ENCODE measurements around the gene USP14. TPM values are rescaled to one million over a fixed set of nuclear protein-coding genes. Genes with fewer than 3 reads are reported as not detected.

The USP14 gene
- polyA plus RNA-seq, 1 donor from 2014 or later: 41.7 TPM

DNA sequence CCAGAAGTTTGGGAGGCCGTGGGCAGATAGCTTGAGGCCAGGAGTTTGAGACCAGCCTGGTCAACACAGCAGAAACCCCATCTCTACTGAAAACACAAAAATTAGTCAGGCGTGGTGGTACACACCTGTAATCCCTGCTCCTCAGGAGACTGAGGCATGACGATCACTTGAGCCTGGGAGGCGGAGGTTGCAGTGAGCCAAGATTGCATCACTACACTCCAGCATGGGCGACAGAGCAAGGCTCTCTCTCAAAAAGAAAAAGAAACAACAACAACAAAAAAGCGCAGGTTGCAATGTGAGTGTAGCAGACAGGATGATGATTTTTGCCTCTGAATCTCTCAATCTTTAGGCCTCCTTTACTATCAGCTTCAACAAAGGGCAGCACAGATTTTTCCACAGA is 2.7 kb upstream of the USP14 start:
- Histone ChIP-seq H3K36me3 (ENCODE audit: insufficient read depth, low read length) (no peaks in the 10 kb centered on the region), H3K4me2 (ENCODE audit: low read length) (no peak overlapping the region), H2AFZ (ENCODE audit: low read depth, low read length) (no peak overlapping the region), H3F3A (ENCODE audit: insufficient read depth, low read length, poor library complexity, severe bottlenecking) (no peaks in the 10 kb centered on the region), H3K4me3 (ENCODE audit: low read length) (no peak overlapping the region), H3K27me3 (ENCODE audit: insufficient read depth, low read depth, low read length) (no peaks in the 10 kb centered on the region), H3K9me3 (ENCODE audit: low read length) (no peaks in the 10 kb centered on the region), H3K9me2 (ENCODE audit: insufficient read depth, low read length) (no peaks in the 10 kb centered on the region), H3K9ac (ENCODE audit: low read length) (no peak overlapping the region), H3K79me2 (replicated peaks; ENCODE audit: insufficient read depth, low read length) (peaks cover 18% of the 10 kb centered on the region), H3K27ac (ENCODE audit: low read length) (no peak overlapping the region), H4K20me1 (ENCODE audit: insufficient read depth) (no peaks in the 10 kb centered on the region)
- TF ChIP-seq, protein P1, sequence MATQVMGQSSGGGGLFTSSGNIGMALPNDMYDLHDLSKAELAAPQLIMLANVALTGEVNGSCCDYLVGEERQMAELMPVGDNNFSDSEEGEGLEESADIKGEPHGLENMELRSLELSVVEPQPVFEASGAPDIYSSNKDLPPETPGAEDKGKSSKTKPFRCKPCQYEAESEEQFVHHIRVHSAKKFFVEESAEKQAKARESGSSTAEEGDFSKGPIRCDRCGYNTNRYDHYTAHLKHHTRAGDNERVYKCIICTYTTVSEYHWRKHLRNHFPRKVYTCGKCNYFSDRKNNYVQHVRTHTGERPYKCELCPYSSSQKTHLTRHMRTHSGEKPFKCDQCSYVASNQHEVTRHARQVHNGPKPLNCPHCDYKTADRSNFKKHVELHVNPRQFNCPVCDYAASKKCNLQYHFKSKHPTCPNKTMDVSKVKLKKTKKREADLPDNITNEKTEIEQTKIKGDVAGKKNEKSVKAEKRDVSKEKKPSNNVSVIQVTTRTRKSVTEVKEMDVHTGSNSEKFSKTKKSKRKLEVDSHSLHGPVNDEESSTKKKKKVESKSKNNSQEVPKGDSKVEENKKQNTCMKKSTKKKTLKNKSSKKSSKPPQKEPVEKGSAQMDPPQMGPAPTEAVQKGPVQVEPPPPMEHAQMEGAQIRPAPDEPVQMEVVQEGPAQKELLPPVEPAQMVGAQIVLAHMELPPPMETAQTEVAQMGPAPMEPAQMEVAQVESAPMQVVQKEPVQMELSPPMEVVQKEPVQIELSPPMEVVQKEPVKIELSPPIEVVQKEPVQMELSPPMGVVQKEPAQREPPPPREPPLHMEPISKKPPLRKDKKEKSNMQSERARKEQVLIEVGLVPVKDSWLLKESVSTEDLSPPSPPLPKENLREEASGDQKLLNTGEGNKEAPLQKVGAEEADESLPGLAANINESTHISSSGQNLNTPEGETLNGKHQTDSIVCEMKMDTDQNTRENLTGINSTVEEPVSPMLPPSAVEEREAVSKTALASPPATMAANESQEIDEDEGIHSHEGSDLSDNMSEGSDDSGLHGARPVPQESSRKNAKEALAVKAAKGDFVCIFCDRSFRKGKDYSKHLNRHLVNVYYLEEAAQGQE (IDR thresholded peaks at IDR 0.05; ENCODE audit: borderline replicate concordance): no peak
- TF ChIP-seq POLR2AphosphoS5 (IDR thresholded peaks at IDR 0.05) (no peak), RAD21 (conservative IDR thresholded peaks at IDR 0.05) (no peak), SMC3 (conservative IDR thresholded peaks at IDR 0.05; ENCODE audit: poor library complexity) (no peak), TAF1 (IDR thresholded peaks at IDR 0.05; ENCODE audit: low read depth) (no peak)

DNA sequence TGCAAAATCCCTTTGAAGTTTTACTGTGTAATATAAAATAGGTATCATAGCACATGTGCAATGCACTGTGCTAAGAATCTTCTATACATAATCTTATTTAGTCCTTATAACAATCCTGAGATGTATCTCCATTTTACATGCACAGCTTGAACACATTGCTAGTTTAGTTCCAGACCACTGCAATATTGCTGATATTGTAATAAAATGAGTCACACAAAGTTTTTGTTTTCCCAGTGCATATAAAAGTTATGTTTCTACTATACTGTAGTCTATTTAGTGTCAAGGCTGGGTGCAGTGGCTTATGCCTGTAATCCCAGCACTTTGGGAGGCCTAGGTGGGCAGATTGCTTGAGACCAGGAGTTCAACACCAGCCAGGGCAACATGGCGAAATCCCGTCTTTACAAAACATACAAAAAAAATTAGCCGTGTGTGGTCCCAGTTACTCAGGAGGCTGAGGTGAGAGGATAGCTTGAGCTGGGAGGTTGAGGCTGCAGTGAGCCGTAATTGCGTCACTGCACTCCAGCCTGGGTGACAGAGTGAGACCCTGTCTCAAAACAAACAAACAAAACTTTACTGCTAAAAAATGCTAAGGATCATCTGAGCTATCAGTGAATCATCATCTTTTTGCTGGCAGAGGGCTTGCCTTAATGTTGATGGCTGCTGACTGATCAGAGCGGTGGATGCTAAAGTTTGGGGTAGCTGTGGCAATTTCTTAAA is 1.7 kb upstream of the USP14 start:
- no peak overlapping the region for H2AFZ ChIP-seq (ENCODE audit: low read depth, low read length)
- H3K4me3 ChIP-seq (ENCODE audit: low read length): no peak overlapping the region
- H3K9me3 ChIP-seq (ENCODE audit: low read length): no peaks in the 10 kb centered on the region
- H3K9me2 ChIP-seq (ENCODE audit: insufficient read depth, low read length): no peaks in the 10 kb centered on the region
- H3K4me2 ChIP-seq (ENCODE audit: low read length): no peak overlapping the region
- no peaks in the 10 kb centered on the region for H3K36me3 ChIP-seq (ENCODE audit: insufficient read depth, low read length)
- no peaks in the 10 kb centered on the region for H4K20me1 ChIP-seq (ENCODE audit: insufficient read depth)
- H3K79me2 ChIP-seq (replicated peaks; ENCODE audit: insufficient read depth, low read length): peaks cover 27% of the 10 kb centered on the region
- H3K27me3 ChIP-seq (ENCODE audit: insufficient read depth, low read depth, low read length): no peaks in the 10 kb centered on the region
- H3F3A ChIP-seq (ENCODE audit: insufficient read depth, low read length, poor library complexity, severe bottlenecking): no peaks in the 10 kb centered on the region
- H3K9ac ChIP-seq (ENCODE audit: low read length): no peak overlapping the region
- TF ChIP-seq, protein P1 (IDR thresholded peaks at IDR 0.05; ENCODE audit: borderline replicate concordance): no peak
- TF ChIP-seq RAD21 (conservative IDR thresholded peaks at IDR 0.05) (no peak), TAF1 (IDR thresholded peaks at IDR 0.05; ENCODE audit: low read depth) (no peak), EP300 (conservative IDR thresholded peaks at IDR 0.05; ENCODE audit: poor library complexity, severe bottlenecking) (no peak), POLR2AphosphoS5 (IDR thresholded peaks at IDR 0.05) (no peak), MXI1 (conservative IDR thresholded peaks at IDR 0.05; ENCODE audit: poor library complexity, severe bottlenecking) (no peak), SMC3 (conservative IDR thresholded peaks at IDR 0.05; ENCODE audit: poor library complexity) (no peak), EZH2 (IDR thresholded peaks at IDR 0.05; ENCODE audit: borderline replicate concordance, insufficient read depth, low read length, poor library complexity, severe bottlenecking) (no peak)
- TF ChIP-seq, protein P2, sequence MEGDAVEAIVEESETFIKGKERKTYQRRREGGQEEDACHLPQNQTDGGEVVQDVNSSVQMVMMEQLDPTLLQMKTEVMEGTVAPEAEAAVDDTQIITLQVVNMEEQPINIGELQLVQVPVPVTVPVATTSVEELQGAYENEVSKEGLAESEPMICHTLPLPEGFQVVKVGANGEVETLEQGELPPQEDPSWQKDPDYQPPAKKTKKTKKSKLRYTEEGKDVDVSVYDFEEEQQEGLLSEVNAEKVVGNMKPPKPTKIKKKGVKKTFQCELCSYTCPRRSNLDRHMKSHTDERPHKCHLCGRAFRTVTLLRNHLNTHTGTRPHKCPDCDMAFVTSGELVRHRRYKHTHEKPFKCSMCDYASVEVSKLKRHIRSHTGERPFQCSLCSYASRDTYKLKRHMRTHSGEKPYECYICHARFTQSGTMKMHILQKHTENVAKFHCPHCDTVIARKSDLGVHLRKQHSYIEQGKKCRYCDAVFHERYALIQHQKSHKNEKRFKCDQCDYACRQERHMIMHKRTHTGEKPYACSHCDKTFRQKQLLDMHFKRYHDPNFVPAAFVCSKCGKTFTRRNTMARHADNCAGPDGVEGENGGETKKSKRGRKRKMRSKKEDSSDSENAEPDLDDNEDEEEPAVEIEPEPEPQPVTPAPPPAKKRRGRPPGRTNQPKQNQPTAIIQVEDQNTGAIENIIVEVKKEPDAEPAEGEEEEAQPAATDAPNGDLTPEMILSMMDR (IDR thresholded peaks at IDR 0.05; ENCODE audit: poor library complexity, severe bottlenecking): no peak
- no peak overlapping the region for H3K27ac ChIP-seq (ENCODE audit: low read length)
